Fibroblast of lung (primary cell): ENCODE measurements around the gene HVCN1. TPM values are rescaled to one million over a fixed set of nuclear protein-coding genes. Genes with fewer than 3 reads are reported as not detected.

Experiments
- DNase-seq, 2 donors: peaks; one replicate each; pipeline versions ENCODE4 v3.0.0 to v3.0.0-alpha.2; 2010; ENCODE audit warnings: low read depth in 2 of 2
- H2AFZ ChIP-seq: 2 replicates; pipeline ENCODE4 v1.5.1; 2012; ENCODE audit warnings: low read length, control low read depth, inconsistent platforms
- H3K27ac ChIP-seq: 2 replicates; pipeline ENCODE4 v1.5.1; 2011; ENCODE audit warnings: low read length, control low read depth; ENCODE audit not compliant: insufficient read depth
- H3K27me3 ChIP-seq: 2 replicates; pipeline ENCODE4 v1.5.1; 2011; ENCODE audit warnings: mild to moderate bottlenecking, low read length; ENCODE audit not compliant: control insufficient read depth, insufficient read depth
- H3K36me3 ChIP-seq: 2 replicates; pipeline ENCODE4 v1.5.1; 2011; ENCODE audit warnings: low read length; ENCODE audit not compliant: control insufficient read depth, insufficient read depth
- H3K4me1 ChIP-seq: 2 replicates; pipeline ENCODE4 v1.5.1; 2011; ENCODE audit warnings: low read length; ENCODE audit not compliant: control insufficient read depth, insufficient read depth; ENCODE audit errors: extremely low read depth
- H3K4me2 ChIP-seq: 2 replicates; pipeline ENCODE4 v1.5.1; 2011; ENCODE audit warnings: low read length, control low read depth; ENCODE audit not compliant: insufficient read depth; ENCODE audit errors: extremely low read depth
- H3K4me3 ChIP-seq, 4 experiments: fragments of 200-600 bp in 1 of 4; sonication (generic) in 1 of 4; replicated peaks in 1 of 4; 2 replicates each; pipeline ENCODE4 v1.5.1; 2011 to 2016; ENCODE audit warnings: low read length in 4 of 4, low read depth in 3 of 4, mild to moderate bottlenecking in 3 of 4, control low read depth in 2 of 4, inconsistent platforms in 1 of 4, mixed read lengths in 1 of 4; ENCODE audit not compliant: insufficient read depth in 1 of 4; ENCODE audit errors: control extremely low read depth in 1 of 4
- H3K79me2 ChIP-seq: 2 replicates; pipeline ENCODE4 v1.5.1; 2012; ENCODE audit warnings: mild to moderate bottlenecking, low read length, inconsistent platforms; ENCODE audit not compliant: control insufficient read depth, insufficient read depth
- H3K9ac ChIP-seq: 2 replicates; pipeline ENCODE4 v1.5.1; 2011; ENCODE audit warnings: mild to moderate bottlenecking, low read length, control low read depth; ENCODE audit not compliant: insufficient read depth
- H3K9me3 ChIP-seq: 2 replicates; pipeline ENCODE4 v1.5.1; 2012; ENCODE audit warnings: low read depth, low read length; ENCODE audit not compliant: control insufficient read depth, insufficient read depth
- H4K20me1 ChIP-seq: 2 replicates; pipeline ENCODE4 v1.5.1; 2011; ENCODE audit warnings: low read length; ENCODE audit not compliant: control insufficient read depth, insufficient read depth; ENCODE audit errors: extremely low read depth
- EZH2 ChIP-seq: IDR thresholded peaks from 2 replicates; pipeline ENCODE4 v1.5.1; 2012; ENCODE audit warnings: low read length, control low read depth, mild to moderate bottlenecking; ENCODE audit errors: missing control alignments
- polyA plus RNA-seq, 2 donors: library from polyadenylated mRNA; depleted of rRNA in 1 of 2; stranded (reverse) in 1 of 2; unstranded in 1 of 2; fragments of >200 nt; gene quantifications; 2 replicates each; pipeline ENCODE4 v1.2.1, GENCODE V29; 2011 to 2012; ENCODE audit warnings: missing spikeins in 1 of 2
- total RNA-seq: library from RNA; depleted of rRNA; stranded (reverse); fragments of >200 nt; gene quantifications from 2 replicates; pipeline ENCODE4 v1.2.1, GENCODE V29; 2014
- TF ChIP-seq, protein P1 (sequence below), 2 donors: IDR thresholded peaks in 1 of 2; conservative IDR thresholded peaks in 1 of 2; 1 replicate in 1 of 2; 2 replicates in 1 of 2; pipeline ENCODE4 v1.5.1; 2011 to 2012; ENCODE audit warnings: low read length in 2 of 2, control low read depth in 1 of 2, inconsistent platforms in 1 of 2, low read depth in 1 of 2, mild to moderate bottlenecking in 1 of 2

Gene HVCN1
- total and polyA plus RNA-seq, 2 donors (not counting 1 experiment from before 2014, with no cell fraction given): 3.6 to 7.4 TPM

DNA sequence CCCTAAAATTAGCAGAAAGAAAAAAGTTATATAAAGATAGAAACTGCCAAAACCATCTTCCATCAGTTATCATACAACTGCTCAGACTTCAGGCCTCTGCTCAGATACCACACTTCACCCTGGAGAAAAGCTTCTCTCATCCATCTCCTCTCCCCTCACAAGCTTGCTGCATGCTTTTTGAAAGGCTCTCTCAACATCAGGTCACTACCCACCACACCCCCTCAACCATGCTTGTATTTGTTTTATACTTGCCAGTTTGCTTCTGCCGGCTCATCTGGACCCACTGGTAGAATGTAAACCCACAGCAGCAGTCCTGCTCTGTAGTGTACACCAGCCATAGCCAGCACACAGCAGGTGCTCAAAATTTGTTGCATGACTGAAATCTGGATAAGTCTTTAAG is 45.0 kb upstream of the HVCN1 start:
- H3K4me3 ChIP-seq: no peak overlapping the region
- no peaks in the 10 kb centered on the region for H3K9me3 ChIP-seq
- H3K4me1 ChIP-seq: no peaks in the 10 kb centered on the region
- H2AFZ ChIP-seq: no peak overlapping the region
- H3K4me2 ChIP-seq: no peak overlapping the region
- peaks cover 2% of the 10 kb centered on the region for H4K20me1 ChIP-seq
- TF ChIP-seq, protein P1, sequence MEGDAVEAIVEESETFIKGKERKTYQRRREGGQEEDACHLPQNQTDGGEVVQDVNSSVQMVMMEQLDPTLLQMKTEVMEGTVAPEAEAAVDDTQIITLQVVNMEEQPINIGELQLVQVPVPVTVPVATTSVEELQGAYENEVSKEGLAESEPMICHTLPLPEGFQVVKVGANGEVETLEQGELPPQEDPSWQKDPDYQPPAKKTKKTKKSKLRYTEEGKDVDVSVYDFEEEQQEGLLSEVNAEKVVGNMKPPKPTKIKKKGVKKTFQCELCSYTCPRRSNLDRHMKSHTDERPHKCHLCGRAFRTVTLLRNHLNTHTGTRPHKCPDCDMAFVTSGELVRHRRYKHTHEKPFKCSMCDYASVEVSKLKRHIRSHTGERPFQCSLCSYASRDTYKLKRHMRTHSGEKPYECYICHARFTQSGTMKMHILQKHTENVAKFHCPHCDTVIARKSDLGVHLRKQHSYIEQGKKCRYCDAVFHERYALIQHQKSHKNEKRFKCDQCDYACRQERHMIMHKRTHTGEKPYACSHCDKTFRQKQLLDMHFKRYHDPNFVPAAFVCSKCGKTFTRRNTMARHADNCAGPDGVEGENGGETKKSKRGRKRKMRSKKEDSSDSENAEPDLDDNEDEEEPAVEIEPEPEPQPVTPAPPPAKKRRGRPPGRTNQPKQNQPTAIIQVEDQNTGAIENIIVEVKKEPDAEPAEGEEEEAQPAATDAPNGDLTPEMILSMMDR (conservative IDR thresholded peaks at IDR 0.05 in 1 of 2, IDR thresholded peaks at IDR 0.05 in 1 of 2; ENCODE audit: low read depth in 1 of 2, low read length in 2 of 2): no peak
- no peak for TF ChIP-seq EZH2
- DNase-seq: no peak
- H3K27me3 ChIP-seq: no peaks in the 10 kb centered on the region
- H3K27ac ChIP-seq: no peak overlapping the region
- peaks cover 87% of the 10 kb centered on the region for H3K79me2 ChIP-seq
- H3K36me3 ChIP-seq: peaks cover 5% of the 10 kb centered on the region
- H3K9ac ChIP-seq: no peak overlapping the region

DNA sequence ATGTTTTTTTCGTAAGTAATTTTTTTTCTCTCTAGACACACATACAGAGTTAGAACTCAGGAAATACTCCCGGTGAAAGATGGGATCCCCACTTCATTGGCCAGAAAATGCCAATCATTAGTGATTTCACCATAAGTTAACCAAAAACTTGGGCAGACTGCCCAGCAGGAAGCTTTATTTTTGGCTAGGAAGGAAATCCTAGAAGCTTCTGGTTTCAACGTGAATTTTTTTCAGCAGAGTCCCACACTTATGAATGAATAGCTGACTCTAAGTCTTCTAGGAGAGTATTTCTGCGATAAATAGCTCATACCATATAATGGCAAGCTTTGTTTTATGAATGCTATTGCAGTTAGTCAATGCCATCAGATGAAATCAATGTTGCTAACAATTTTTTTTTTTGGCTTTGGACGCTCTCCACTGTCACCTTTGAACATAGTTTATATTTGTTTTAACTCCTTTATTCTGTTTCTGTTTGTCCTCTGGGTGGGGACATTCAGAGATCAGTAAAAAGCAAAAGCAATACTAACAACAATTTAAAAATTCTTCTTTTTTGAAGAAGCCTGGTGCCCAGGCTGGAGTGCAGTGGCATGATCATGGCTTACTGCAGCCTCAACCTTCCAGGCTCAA is 44.3 kb upstream of the HVCN1 start:
- Histone ChIP-seq H3K79me2 (peaks cover 87% of the 10 kb centered on the region), H3K36me3 (peaks cover 8% of the 10 kb centered on the region), H4K20me1 (peaks cover under 1% of the 10 kb centered on the region), H3K27me3 (no peaks in the 10 kb centered on the region), H3K9ac (no peak overlapping the region), H3K4me2 (no peak overlapping the region), H3K9me3 (no peaks in the 10 kb centered on the region), H3K4me3 (no peak overlapping the region), H2AFZ (no peak overlapping the region), H3K4me1 (no peaks in the 10 kb centered on the region), H3K27ac (no peak overlapping the region)
- DNase-seq: peak; percentile 63 to 73
- TF ChIP-seq, protein P1 (conservative IDR thresholded peaks at IDR 0.05 in 1 of 2, IDR thresholded peaks at IDR 0.05 in 1 of 2; ENCODE audit: low read depth in 1 of 2, low read length in 2 of 2): no peak
- no peak for TF ChIP-seq EZH2

DNA sequence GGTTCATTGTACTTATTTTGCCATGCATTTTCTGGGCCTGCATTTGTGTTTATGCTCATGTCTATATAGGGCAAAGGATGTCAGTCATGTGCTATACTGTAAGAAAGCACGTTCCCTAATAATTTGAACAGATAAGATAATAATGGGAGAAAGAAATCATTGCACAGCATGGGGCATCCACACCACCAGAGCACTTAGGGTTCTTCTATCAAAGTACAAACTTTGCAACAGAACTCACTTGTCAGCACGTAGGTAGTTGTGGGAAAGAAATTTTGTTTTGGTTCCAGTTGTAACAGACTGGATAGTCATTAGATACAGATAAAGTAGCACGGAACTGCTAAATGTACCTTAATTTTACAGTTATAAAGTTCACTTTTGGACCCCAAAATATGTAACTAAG is 43.7 kb upstream of the HVCN1 start:
- TF ChIP-seq EZH2: no peak
- TF ChIP-seq, protein P1 (conservative IDR thresholded peaks at IDR 0.05 in 1 of 2, IDR thresholded peaks at IDR 0.05 in 1 of 2; ENCODE audit: low read depth in 1 of 2, low read length in 2 of 2): no peak
- H3K9ac ChIP-seq: no peak overlapping the region
- H3K4me1 ChIP-seq: no peaks in the 10 kb centered on the region
- peaks cover 84% of the 10 kb centered on the region for H3K79me2 ChIP-seq
- H3K4me3 ChIP-seq: no peak overlapping the region
- H3K27ac ChIP-seq: no peak overlapping the region
- no peaks in the 10 kb centered on the region for H3K27me3 ChIP-seq
- H3K36me3 ChIP-seq: peaks cover 8% of the 10 kb centered on the region
- H4K20me1 ChIP-seq: no peaks in the 10 kb centered on the region
- DNase-seq: no peak
- H2AFZ ChIP-seq: no peak overlapping the region
- no peaks in the 10 kb centered on the region for H3K9me3 ChIP-seq
- no peak overlapping the region for H3K4me2 ChIP-seq
